Sigmoid colon (tissue), 7 donors: Measurements from ENCODE around the gene TNS1. TPM values are rescaled to one million over a fixed set of nuclear protein-coding genes. Genes with fewer than 3 reads are reported as not detected.

Experiments used
- DNase-seq: peaks from one replicate; pipeline ENCODE4 v3.0.0-alpha.2; 2019
- H3K27ac ChIP-seq, 4 donors: fragments of 200-600 bp; sonication (generic); one replicate each; pipeline ENCODE4 v1.5.1; 2016 to 2019; ENCODE audit warnings: mild to moderate bottlenecking in 1 of 4
- H3K27me3 ChIP-seq, 3 donors: fragments of 200-600 bp; sonication (generic); one replicate each; pipeline ENCODE4 v1.5.1; 2019; ENCODE audit warnings: mild to moderate bottlenecking in 1 of 3
- H3K36me3 ChIP-seq, 4 donors: fragments of 200-600 bp; sonication (generic); one replicate each; pipeline ENCODE4 v1.5.1; 2016 to 2019
- H3K4me1 ChIP-seq, 4 donors: fragments of 200-600 bp; sonication (generic); one replicate each; pipeline ENCODE4 v1.5.1; 2017 to 2019
- H3K4me3 ChIP-seq, 4 donors: fragments of 200-600 bp; sonication (generic); one replicate each; pipeline ENCODE4 v1.5.1; 2017 to 2019; ENCODE audit warnings: mild to moderate bottlenecking in 2 of 4, moderate library complexity in 1 of 4
- H3K9me3 ChIP-seq, 4 donors: fragments of 200-600 bp in 3 of 4; sonication (generic) in 3 of 4; one replicate each; pipeline versions ENCODE4 v1.5.1 to v1.6.1; 2013 to 2019
- CTCF ChIP-seq, 4 experiments: fragments of 450-650 bp in 3 of 4; fragments of 200-600 bp in 1 of 4; IDR thresholded peaks; one replicate each; pipeline ENCODE4 v1.5.1; 2016 to 2019; ENCODE audit warnings: antibody characterized with exemption in 4 of 4, mild to moderate bottlenecking in 3 of 4, moderate library complexity in 2 of 4
- EP300 ChIP-seq, 4 donors: sonication (generic); formaldehyde crosslinking; IDR thresholded peaks; one replicate each; pipeline ENCODE4 v1.6.1; 2017; ENCODE audit warnings: antibody characterized with exemption in 4 of 4
- POLR2A ChIP-seq, 2 donors: fragments of 450-650 bp; IDR thresholded peaks; one replicate each; pipeline ENCODE4 v1.6.1; 2016; ENCODE audit warnings: antibody characterized with exemption in 2 of 2, mild to moderate bottlenecking in 2 of 2, moderate library complexity in 2 of 2
- POLR2AphosphoS5 ChIP-seq, 4 donors: sonication (generic); formaldehyde crosslinking; IDR thresholded peaks; one replicate each; pipeline ENCODE4 v1.6.1; 2017; ENCODE audit warnings: antibody characterized with exemption in 4 of 4
- WGBS, 2 donors: extraction: QIAGEN DNeasy Blood & Tissue Kit; methylation state at CpG; one replicate each; pipeline ENCODE4 v1.1.7; 2013; 5-methylcytosine and 5-hydroxymethylcytosine counted together
- intact Hi-C: fragments of 100-400 bp; cut with DNase I; formaldehyde crosslinking; loops from one replicate; pipeline ENCODE4 v1.15.1; 2023
- polyA plus RNA-seq, 3 donors: library from polyadenylated mRNA; stranded (reverse); fragments of 200-250 nt; gene quantifications; one replicate each; pipeline ENCODE4 v1.2.3, GENCODE V29; 2013
- total RNA-seq, 4 donors: library from RNA; depleted of rRNA; stranded (reverse); fragments of >200 nt; gene quantifications; one replicate each; pipeline ENCODE4 v1.1.0, GENCODE V29; 2016
- donor health status: healthy with polysubstance abuse.
- donor health status: Bipolar disorder and iron deficiency.
- donor health status: healthy.

TNS1 gene
- total and polyA plus RNA-seq, 7 donors, result 3.7 to 1,607 (median 444) TPM

GRCh38 chr2:217920879-217921603 is 81.8 kb downstream of the TNS1 start:
- H3K27me3 ChIP-seq, result no peaks in the 10 kb centered on the region
- TF ChIP-seq POLR2AphosphoS5 (IDR thresholded peaks at IDR 0.05) (peak; percentile 57 to 89 (median 76)), POLR2A (IDR thresholded peaks at IDR 0.05) (no peak), EP300 (IDR thresholded peaks at IDR 0.05) (peak in 3 of 4 donors; percentile 22 to 90 (median 29))
- intact Hi-C loops, result loop anchor here (1.0 kb wide), 1 partner anchor 9 kb away; no protein-coding TSS in a partner anchor
- DNase-seq, result peak; percentile 91
- peak overlapping the region in 3 of 4 donors; percentile 13 to 34 (median 31) for H3K4me3 ChIP-seq
- H3K4me1 ChIP-seq, result peaks cover 0 to 100% (median 100%) of the 10 kb centered on the region in 4 donors
- 75 to 80% methylated on average over 8 of the region's 8 CpGs for WGBS, 2 donors
- no peaks in the 10 kb centered on the region for H3K9me3 ChIP-seq
- peaks cover 0 to 16% (median 6%) of the 10 kb centered on the region in 4 donors for H3K36me3 ChIP-seq
- H3K27ac ChIP-seq, result peak overlapping the region; percentile 94 to 98 (median 98)

GRCh38 chr2:217919781-217920351 is 82.9 kb downstream of the TNS1 start:
- H3K27ac ChIP-seq, result peak overlapping the region; percentile 94 to 98 (median 98)
- H3K27me3 ChIP-seq, result no peaks in the 10 kb centered on the region
- WGBS, 2 donors, result 68 to 76% methylated on average over 13 of the region's 13 CpGs
- H3K4me1 ChIP-seq, result peaks cover 0 to 100% (median 100%) of the 10 kb centered on the region in 4 donors
- H3K36me3 ChIP-seq, result peaks cover 0 to 26% (median 10%) of the 10 kb centered on the region in 4 donors
- TF ChIP-seq POLR2A (IDR thresholded peaks at IDR 0.05) (peak in 1 of 2 donors; percentile 50), POLR2AphosphoS5 (IDR thresholded peaks at IDR 0.05) (peak; percentile 80 to 86 (median 84)), EP300 (IDR thresholded peaks at IDR 0.05) (peak; percentile 67 to 93 (median 80)), CTCF (IDR thresholded peaks at IDR 0.05) (no peak)
- peak overlapping the region; percentile 11 to 34 (median 22) for H3K4me3 ChIP-seq
- no peaks in the 10 kb centered on the region for H3K9me3 ChIP-seq
- intact Hi-C loops, result no loop called here
- peak; percentile 95 for DNase-seq

GRCh38 chr2:217919204-217919603 is 83.6 kb downstream of the TNS1 start:
- Histone ChIP-seq H3K27ac (peak overlapping the region; percentile 94 to 98 (median 98)), H3K4me3 (peak overlapping the region in 2 of 4 donors; percentile 31 to 34), H3K4me1 (peaks cover 0 to 100% (median 100%) of the 10 kb centered on the region in 4 donors), H3K36me3 (peaks cover 0 to 31% (median 10%) of the 10 kb centered on the region in 4 donors), H3K9me3 (no peaks in the 10 kb centered on the region), H3K27me3 (no peaks in the 10 kb centered on the region)
- intact Hi-C loops, result no loop called here
- DNase-seq, result no peak
- TF ChIP-seq CTCF (IDR thresholded peaks at IDR 0.05) (no peak), EP300 (IDR thresholded peaks at IDR 0.05) (no peak)
- 25 to 71% methylated on average over 8 of the region's 8 CpGs for WGBS, 2 donors

GRCh38 chr2:217918308-217919024 is 84.3 kb downstream of the TNS1 start:
- intact Hi-C loops, result no loop called here
- Histone ChIP-seq H3K27ac (peak overlapping the region; percentile 94 to 98 (median 98)), H3K4me1 (peaks cover 0 to 100% (median 100%) of the 10 kb centered on the region in 4 donors), H3K4me3 (peak overlapping the region in 2 of 4 donors; percentile 2 to 9), H3K36me3 (peaks cover 0 to 31% (median 10%) of the 10 kb centered on the region in 4 donors), H3K27me3 (no peaks in the 10 kb centered on the region), H3K9me3 (no peaks in the 10 kb centered on the region)
- 68 to 70% methylated on average over 20 of the region's 20 CpGs for WGBS, 2 donors
- DNase-seq, result peak; percentile 85
- TF ChIP-seq POLR2A (IDR thresholded peaks at IDR 0.05) (no peak), EP300 (IDR thresholded peaks at IDR 0.05) (no peak), CTCF (IDR thresholded peaks at IDR 0.05) (peak in 3 of 4 experiments; percentile 21 to 52 (median 28)), POLR2AphosphoS5 (IDR thresholded peaks at IDR 0.05) (peak in 3 of 4 donors; percentile 24 to 41 (median 33))
